ENCODE data around the gene ANKHD1. TPM values are rescaled to one million over a fixed set of nuclear protein-coding genes. Genes with fewer than 3 reads are reported as not detected.

Gene ANKHD1
- total and polyA plus RNA-seq, 2 donors from 2014 or later: 26.4 to 130 TPM

DNA sequence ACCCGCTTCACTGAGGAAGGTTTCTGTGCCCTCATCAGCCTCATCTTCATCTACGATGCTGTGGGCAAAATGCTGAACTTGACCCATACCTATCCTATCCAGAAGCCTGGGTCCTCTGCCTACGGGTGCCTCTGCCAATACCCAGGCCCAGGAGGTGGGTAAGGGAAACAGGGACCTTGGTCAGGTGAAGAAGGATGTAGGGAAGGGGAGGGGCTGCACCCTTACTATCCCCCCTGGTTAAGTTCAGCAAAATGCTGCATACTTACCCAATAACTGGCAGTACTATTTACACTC lies 37.2 kb upstream of the ANKHD1 start:
- Histone ChIP-seq H3K9ac (ENCODE audit: low read length in 3 of 3) (no peak overlapping the region), H3K36me3 (ENCODE audit: control insufficient read depth in 2 of 3, insufficient read depth in 3 of 3, low read length in 3 of 3) (peaks cover 0 to 2% (median 0%) of the 10 kb centered on the region in 3 donors), H3K4me1 (ENCODE audit: control insufficient read depth in 2 of 3, insufficient read depth in 2 of 3, low read depth in 1 of 3, low read length in 3 of 3) (peaks cover 0 to 8% (median 6%) of the 10 kb centered on the region in 3 donors), H3K9me3 (ENCODE audit: control insufficient read depth in 2 of 3, insufficient read depth in 1 of 3, low read length in 3 of 3) (no peaks in the 10 kb centered on the region), H3K27me3 (ENCODE audit: control insufficient read depth, insufficient read depth, low read length) (no peaks in the 10 kb centered on the region), H3K27ac (ENCODE audit: low read depth in 2 of 2, low read length in 2 of 2) (no peak overlapping the region), H3K4me3 (ENCODE audit: low read length in 3 of 3) (no peak overlapping the region)
- FAIRE-seq (no peak), DNase-seq (no peak)
- TF ChIP-seq, protein P1, sequence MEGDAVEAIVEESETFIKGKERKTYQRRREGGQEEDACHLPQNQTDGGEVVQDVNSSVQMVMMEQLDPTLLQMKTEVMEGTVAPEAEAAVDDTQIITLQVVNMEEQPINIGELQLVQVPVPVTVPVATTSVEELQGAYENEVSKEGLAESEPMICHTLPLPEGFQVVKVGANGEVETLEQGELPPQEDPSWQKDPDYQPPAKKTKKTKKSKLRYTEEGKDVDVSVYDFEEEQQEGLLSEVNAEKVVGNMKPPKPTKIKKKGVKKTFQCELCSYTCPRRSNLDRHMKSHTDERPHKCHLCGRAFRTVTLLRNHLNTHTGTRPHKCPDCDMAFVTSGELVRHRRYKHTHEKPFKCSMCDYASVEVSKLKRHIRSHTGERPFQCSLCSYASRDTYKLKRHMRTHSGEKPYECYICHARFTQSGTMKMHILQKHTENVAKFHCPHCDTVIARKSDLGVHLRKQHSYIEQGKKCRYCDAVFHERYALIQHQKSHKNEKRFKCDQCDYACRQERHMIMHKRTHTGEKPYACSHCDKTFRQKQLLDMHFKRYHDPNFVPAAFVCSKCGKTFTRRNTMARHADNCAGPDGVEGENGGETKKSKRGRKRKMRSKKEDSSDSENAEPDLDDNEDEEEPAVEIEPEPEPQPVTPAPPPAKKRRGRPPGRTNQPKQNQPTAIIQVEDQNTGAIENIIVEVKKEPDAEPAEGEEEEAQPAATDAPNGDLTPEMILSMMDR (IDR thresholded peaks at IDR 0.05; ENCODE audit: borderline replicate concordance, extremely low read depth, insufficient read depth): no peak
- intact Hi-C loops (cut with DNase I): no loop called here

DNA sequence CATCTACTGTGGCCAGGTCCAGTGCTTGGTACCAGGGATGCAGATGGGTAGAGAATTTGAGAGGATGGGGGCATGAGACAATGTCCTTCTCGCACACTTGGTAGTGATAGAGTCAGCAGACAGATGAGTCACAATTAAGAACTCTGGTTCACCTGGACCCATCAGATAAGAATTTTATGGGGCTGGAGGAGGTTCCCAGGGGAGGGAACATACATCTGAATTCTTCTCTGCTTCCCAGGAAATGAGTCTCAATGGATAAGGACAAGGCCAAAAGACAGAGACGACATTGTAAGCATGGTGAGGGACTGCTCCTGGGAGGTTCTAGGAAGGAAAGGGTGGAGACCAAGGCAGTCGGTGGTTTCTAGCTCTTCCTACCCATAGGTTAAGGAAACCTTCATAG lies 36.4 kb upstream of the ANKHD1 start:
- Histone ChIP-seq H3K36me3 (ENCODE audit: control insufficient read depth in 2 of 3, insufficient read depth in 3 of 3, low read length in 3 of 3) (peaks cover 0 to 2% (median 0%) of the 10 kb centered on the region in 3 donors), H3K4me1 (ENCODE audit: control insufficient read depth in 2 of 3, insufficient read depth in 2 of 3, low read depth in 1 of 3, low read length in 3 of 3) (peaks cover 0 to 8% (median 6%) of the 10 kb centered on the region in 3 donors), H3K9ac (ENCODE audit: low read length in 3 of 3) (no peak overlapping the region), H3K27ac (ENCODE audit: low read depth in 2 of 2, low read length in 2 of 2) (no peak overlapping the region), H3K4me3 (ENCODE audit: low read length in 3 of 3) (no peak overlapping the region), H3K27me3 (ENCODE audit: control insufficient read depth, insufficient read depth, low read length) (no peaks in the 10 kb centered on the region), H3K9me3 (ENCODE audit: control insufficient read depth in 2 of 3, insufficient read depth in 1 of 3, low read length in 3 of 3) (no peaks in the 10 kb centered on the region)
- intact Hi-C loops (cut with DNase I): no loop called here
- DNase-seq (no peak), FAIRE-seq (no peak)
- TF ChIP-seq, protein P1 (IDR thresholded peaks at IDR 0.05; ENCODE audit: borderline replicate concordance, extremely low read depth, insufficient read depth): no peak

DNA sequence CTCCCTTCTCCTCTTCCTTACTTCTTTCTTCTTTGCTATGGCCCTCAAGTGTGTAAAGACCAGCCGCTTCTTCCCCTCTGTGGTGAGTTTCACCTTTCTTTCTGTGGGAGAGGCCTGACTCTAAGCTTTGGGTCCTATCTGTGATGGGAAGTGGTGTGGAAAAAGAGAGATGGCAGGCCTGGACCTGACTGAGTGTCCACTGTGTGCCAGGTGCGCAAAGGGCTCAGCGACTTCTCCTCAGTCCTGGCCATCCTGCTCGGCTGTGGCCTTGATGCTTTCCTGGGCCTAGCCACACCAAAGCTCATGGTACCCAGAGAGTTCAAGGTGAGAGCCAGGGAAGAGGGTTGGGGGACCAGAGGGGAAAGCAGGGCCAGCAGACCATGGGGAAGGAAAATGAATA lies 35.7 kb upstream of the ANKHD1 start:
- intact Hi-C loops (cut with DNase I): no loop called here
- Histone ChIP-seq H3K4me1 (ENCODE audit: control insufficient read depth in 2 of 3, insufficient read depth in 2 of 3, low read depth in 1 of 3, low read length in 3 of 3) (peaks cover 0 to 8% (median 6%) of the 10 kb centered on the region in 3 donors), H3K9ac (ENCODE audit: low read length in 3 of 3) (no peak overlapping the region), H3K36me3 (ENCODE audit: control insufficient read depth in 2 of 3, insufficient read depth in 3 of 3, low read length in 3 of 3) (peaks cover 0 to 2% (median 0%) of the 10 kb centered on the region in 3 donors), H3K9me3 (ENCODE audit: control insufficient read depth in 2 of 3, insufficient read depth in 1 of 3, low read length in 3 of 3) (no peaks in the 10 kb centered on the region), H3K27me3 (ENCODE audit: control insufficient read depth, insufficient read depth, low read length) (no peaks in the 10 kb centered on the region), H3K4me3 (ENCODE audit: low read length in 3 of 3) (no peak overlapping the region), H3K27ac (ENCODE audit: low read depth in 2 of 2, low read length in 2 of 2) (no peak overlapping the region)
- no peak for FAIRE-seq
- TF ChIP-seq, protein P1 (IDR thresholded peaks at IDR 0.05; ENCODE audit: borderline replicate concordance, extremely low read depth, insufficient read depth): no peak
- no peak for DNase-seq

DNA sequence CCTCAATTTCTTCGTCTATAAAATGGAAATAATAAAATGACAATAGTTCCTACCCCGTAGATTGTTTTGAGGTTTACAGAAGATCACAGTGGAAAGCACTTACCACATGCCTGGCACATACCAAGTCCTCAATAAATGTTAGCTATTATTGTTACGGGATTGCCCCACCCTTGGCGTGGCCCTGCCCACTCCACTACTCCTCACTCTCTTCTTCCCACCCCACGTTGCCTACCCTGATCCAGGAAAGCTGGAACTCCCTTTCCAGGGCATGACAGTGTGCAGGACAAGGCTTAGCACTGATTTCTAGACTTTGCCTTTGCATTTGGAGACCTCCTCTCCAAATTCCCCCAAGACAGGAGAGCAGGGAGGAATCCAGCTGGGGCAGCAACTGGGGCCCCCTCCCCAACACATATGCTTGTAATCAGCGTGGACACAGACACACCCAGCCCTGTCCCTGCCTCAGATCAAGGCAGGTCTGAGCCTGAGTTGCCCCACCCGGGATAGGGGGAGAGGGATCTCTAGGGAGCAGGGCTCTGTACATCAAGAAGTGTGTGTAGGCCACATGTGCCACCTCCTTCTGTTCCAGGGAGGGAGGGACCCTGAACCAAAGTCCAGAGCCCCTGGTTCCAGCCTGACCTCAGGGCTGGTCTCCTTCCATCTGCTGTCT lies 34.9 kb upstream of the ANKHD1 start:
- FAIRE-seq (no peak), DNase-seq (no peak)
- H3K4me3 ChIP-seq (ENCODE audit: low read length in 3 of 3): no peak overlapping the region
- no peaks in the 10 kb centered on the region for H3K27me3 ChIP-seq (ENCODE audit: control insufficient read depth, insufficient read depth, low read length)
- intact Hi-C loops (cut with DNase I): no loop called here
- TF ChIP-seq, protein P1 (IDR thresholded peaks at IDR 0.05; ENCODE audit: borderline replicate concordance, extremely low read depth, insufficient read depth): no peak
- H3K9ac ChIP-seq (ENCODE audit: low read length in 3 of 3): no peak overlapping the region
- no peaks in the 10 kb centered on the region for H3K9me3 ChIP-seq (ENCODE audit: control insufficient read depth in 2 of 3, insufficient read depth in 1 of 3, low read length in 3 of 3)
- peaks cover 0 to 2% (median 0%) of the 10 kb centered on the region in 3 donors for H3K36me3 ChIP-seq (ENCODE audit: control insufficient read depth in 2 of 3, insufficient read depth in 3 of 3, low read length in 3 of 3)
- no peak overlapping the region for H3K27ac ChIP-seq (ENCODE audit: low read depth in 2 of 2, low read length in 2 of 2)
- peaks cover 0 to 8% (median 6%) of the 10 kb centered on the region in 3 donors for H3K4me1 ChIP-seq (ENCODE audit: control insufficient read depth in 2 of 3, insufficient read depth in 2 of 3, low read depth in 1 of 3, low read length in 3 of 3)
